ACHN (cell line): ENCODE measurements around the gene ACTN1.
"Not testable (repeated sequence)": the region's sequence is repeated elsewhere in the genome, so short reads cannot be mapped to it uniquely, and the experiment has no call there.

ENCODE experiments used
- DNase-seq: peaks from one replicate; pipeline ENCODE4 v3.0.0-alpha.2; 2015
- in situ Hi-C: cut with HindIII; loops from 2 replicates; pipeline ENCODE4 v1.10.0; 2017; ENCODE audit warnings: low sequenced_read_pairs, low pct_ligation_motif_present, low pct_unique_long_range_greater_than_20kb

ACTN1 gene

DNA sequence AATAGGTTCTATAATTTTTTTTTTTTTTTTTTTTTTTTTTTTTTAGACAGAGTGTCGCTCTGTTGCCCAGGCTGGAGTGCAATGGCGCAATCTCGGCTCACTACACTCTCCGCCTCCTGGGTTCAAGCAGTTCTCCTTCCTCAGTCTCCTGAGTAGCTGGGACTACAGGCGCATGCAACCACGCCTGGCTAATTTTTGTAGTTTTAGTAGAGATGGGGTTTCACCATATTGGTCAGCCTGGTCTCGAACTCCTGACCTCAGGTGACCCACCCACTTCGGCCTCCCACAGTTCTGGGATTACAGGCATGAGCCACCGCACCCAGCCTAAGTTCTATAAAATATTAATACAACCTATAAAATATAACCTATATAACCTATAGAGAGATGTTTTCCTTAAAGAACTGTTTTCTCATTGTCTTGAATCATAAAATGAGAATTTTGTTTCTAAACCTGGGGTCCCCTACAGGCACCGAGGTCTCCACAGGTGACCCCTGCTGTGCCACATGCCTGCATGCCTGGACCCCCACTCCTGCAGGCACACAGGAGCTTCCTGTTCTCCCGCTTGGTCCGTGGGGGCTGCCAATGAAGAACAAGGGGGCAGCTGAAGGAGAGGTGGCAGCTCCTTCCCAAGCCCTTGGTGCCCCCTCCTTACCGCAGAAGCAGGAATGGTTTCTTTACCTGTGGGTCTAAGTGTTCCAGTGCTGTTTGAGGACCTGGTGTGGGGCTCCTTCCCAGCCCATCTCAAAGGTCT lies 115.3 kb downstream of the ACTN1 start:
- in situ Hi-C loops, result no loop called here
- no peak for DNase-seq

DNA sequence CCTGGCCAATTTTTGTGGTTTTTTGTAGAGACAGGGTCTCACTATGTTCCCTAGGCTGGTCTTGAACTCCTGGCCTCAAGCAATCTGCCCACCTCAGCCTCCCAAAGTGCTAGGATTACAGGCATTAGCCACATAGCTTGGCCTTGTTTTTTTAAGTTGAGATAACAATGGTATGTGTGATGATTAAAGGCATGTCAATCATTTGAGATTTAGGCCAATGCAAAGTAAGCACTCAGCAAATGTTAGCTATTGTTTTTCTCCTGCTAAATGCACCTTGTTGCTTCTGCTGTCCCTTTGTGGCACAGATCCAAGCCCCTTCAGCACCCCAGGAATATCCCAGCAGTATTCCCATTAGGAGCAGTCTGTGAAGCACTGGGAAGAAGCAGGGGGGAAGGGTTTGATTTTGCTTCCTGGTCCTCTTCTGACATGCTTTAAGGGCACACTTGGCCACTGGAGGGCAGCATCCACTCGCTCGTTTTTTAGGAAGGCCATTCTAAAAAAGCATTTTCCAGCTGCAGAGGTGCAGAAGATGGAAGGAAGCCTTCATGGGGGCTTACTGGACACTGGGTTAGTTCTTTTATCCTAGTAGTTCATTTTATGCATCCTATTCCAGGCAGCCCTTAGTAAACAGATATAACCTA lies 116.0 kb downstream of the ACTN1 start:
- in situ Hi-C loops, result no loop called here

DNA sequence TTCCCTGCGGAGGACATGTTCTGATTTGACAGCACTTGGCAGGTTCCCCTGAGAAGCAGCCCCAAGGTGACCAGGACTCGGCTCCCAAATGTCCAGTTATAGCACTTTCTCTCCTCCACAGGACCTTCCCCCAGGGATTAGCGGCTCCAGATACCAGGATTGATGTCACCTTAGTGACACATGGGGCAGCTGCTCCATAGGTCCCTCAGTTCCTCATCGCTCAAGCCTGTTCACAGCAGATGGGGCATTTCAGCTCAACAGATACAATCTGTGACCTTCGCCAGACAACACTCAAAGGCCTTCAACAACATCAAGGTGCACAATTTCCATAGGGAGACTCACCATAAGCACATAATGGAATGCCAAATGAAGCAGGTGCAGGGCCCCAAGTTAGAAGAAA lies 118.3 kb downstream of the ACTN1 start:
- in situ Hi-C loops, result no loop called here
- no peak for DNase-seq

More for the DNA sequence above, 116.0 kb downstream of the ACTN1 start:
- peak; percentile 83 for DNase-seq

DNA sequence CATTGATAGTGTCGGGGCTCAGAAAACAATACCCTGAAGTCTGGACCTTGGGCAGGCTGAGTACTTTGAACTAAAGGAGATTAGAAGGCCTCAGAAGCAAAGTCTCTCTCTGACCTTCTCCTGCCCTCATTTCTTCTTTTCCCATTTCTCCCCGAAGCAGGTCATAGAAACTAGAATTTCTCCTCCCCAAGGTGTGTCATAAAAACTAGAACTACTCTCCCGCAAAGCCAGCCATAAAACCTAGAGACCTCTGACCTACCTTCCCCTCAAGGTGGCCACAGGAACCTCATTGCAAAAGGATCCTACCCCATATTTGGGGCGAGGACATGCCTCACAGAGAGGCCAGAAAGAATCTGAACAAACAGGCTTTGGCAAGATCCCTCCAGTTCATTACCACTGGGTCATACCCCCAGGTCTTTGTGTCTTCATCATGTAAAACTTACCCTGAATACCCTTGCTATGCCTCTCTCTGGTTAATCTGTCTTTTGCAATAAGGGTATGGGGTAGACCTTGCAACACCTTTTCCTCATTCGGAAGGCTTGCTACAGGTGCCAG lies 121.5 kb downstream of the ACTN1 start:
- no peak for DNase-seq
- in situ Hi-C loops, result no loop called here

DNA sequence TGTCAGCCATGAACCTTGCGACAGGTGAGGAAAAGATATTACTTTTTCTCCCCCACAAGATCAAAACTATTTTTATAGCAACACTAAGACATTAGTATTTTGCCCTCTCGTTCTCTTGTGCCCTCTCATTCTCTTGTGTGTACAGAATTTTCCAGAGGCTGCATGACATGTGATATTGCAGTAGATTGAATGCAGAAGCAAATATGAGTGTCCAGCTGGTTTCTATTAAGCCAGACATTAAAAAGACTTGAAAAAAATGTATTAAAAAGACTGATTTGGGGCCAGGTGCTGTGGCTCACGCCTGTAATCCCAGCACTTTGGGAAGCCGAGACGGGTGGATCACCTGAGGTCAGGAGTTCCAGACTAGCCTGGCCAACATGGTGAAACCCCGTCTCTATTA lies 122.5 kb downstream of the ACTN1 start:
- no peak for DNase-seq
- in situ Hi-C loops, result no loop called here

- no peak for DNase-seq
- in situ Hi-C loops, result no loop called here
Measured at GRCh38 chr14:68854421-68854820, 124.7 kb downstream of the ACTN1 start.

GRCh38 chr14:68853749-68854148 lies 125.4 kb downstream of the ACTN1 start:
- DNase-seq, result no peak
- in situ Hi-C loops, result no loop called here

DNA sequence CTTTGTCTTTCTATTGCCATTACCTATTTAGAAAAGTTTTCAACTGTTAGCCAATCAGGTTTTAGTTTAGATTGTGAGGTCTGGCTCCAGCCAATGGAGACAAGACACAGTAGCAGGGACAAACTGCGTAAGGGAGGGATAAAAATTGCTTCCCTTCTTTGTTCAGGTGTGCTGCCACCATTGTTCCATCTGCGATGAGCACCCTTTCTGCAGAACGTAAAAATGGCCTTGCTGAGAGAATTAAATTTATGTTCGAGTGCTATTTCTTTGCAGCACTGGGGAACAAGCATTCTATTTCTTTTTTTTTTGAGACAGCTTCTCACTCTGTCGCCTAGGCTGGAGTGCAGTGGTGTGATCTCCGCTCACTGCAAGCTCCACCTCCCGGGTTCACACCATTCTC lies 126.6 kb downstream of the ACTN1 start:
- DNase-seq, in situ Hi-C loops: not testable (repeated sequence)

DNA sequence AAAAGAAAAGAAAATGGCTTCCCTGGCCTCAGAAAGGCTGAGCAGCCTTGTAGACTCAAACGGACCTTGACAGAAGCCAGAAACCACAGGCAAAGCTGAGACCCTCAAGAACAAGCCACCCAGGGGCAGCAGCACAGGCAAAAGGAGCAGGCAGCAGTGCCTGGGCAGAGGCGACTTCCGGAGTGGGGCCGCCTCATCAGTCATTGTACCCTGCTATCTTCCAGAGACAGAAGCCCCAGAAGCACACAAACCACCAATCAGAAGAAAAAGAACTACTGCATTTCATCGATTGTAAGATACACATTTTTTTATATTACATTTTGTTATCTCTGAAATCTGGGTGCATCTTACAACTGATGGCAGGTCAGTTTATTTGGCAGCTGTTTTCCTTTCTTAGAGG lies 128.0 kb downstream of the ACTN1 start:
- no peak for DNase-seq
- in situ Hi-C loops, result no loop called here

- in situ Hi-C loops, result no loop called here
- DNase-seq, result no peak
Measured at GRCh38 chr14:68849416-68849815, 129.7 kb downstream of the ACTN1 start.

DNA sequence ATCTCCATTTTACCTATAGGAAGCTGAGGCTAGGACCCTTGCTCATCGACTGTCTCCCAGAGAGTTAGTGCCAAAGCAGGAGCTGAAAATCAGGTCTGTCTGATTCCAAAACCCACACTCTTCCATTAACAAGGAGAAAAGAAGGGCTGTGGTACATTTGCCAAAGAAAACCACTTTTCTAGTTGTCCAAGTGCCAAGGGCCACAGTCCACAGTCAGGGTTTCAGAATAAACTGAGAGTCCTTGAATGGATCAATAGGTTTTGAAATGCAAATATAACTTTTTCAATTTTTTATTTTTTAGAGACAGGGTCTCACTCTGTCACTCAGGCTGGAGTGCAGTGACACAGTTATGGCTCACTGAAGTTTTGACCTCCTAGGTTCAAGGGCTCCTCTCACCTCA lies 130.8 kb downstream of the ACTN1 start:
- DNase-seq, result no peak
- in situ Hi-C loops, result no loop called here

- in situ Hi-C loops, result not testable (repeated sequence)
Measured at GRCh38 chr14:68847640-68848039, 131.5 kb downstream of the ACTN1 start.

GRCh38 chr14:68846466-68846865 lies 132.6 kb downstream of the ACTN1 start:
- in situ Hi-C loops, result no loop called here

More at GRCh38 chr14:68847640-68848039, 131.5 kb downstream of the ACTN1 start:
- not testable (repeated sequence) for DNase-seq

DNA sequence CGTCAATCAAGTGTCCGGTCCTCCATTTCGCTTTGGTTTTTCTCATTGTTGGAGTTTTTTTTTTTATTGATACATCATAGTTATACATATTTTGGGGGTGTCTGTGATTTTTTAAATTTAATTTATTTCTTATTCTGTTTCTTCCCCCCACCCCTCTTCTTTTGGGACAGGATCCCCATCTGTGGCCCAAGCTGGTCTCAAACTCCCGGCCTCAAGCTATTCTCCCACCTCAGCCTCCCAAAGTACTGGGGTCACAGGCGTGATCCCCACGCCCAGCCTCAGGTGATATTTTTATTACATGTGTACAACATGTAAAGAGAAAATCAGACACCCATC lies 134.9 kb downstream of the ACTN1 start:
- DNase-seq, result no peak
- in situ Hi-C loops, result no loop called here

More at GRCh38 chr14:68846466-68846865, 132.6 kb downstream of the ACTN1 start:
- peak; percentile 77 for DNase-seq

DNA sequence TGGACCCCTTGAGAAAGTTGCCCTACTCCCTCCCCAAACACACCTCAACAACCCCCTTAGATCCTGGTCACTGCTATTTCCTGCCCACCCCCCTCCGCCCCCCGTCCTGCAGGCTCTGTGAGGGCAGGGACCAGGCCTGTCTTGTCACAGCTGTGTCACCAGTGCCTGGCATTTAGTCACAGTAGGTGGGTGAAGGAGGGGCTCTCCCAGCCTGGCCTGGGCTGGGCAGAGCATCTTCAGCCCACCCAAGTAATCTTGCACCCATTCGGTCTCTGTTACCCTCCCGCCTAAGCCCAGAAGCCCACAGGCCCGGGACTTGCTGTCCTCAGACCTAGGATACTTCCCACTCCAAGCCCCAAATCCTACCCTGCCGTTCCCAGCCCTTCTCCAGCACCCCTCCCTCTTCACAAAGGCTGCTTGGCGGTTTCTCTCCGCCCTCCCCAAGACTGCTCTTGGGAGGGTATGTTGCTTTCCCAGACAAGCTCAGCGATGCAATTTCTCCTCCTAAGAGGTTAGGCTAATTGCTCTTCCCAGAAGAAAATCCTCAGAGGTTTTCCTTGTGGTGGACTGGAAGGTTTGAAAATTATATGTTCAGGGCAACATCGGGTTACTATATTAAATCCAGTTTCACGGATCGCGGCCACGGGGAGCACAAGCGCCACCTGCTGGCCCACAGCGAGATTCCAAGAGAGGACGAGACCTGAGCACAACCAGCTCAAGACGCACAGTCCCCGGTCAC lies 135.5 kb downstream of the ACTN1 start:
- in situ Hi-C loops, result no loop called here
- peak; percentile 69 for DNase-seq

DNA sequence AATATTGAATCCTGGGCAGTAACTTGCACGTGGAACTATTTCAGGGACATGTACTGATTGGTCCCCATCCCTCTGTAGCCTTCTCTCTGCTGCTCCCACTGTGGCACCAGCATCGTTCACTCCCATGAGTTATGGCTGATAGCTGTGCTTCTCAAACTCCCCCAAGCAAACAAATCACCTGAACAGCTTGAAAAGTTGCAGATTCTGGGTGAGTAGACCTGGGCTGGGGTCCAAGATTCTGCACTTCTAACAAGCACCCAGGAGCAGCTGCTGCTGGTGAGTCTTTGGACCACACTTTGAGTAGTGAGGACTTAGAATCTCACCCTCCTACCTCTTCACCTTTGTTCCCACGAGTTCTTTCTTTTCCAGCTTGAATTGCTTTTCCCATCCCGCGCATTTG lies 136.8 kb downstream of the ACTN1 start:
- no peak for DNase-seq
- in situ Hi-C loops, result no loop called here

- in situ Hi-C loops, result no loop called here
- DNase-seq, result no peak
Measured at GRCh38 chr14:68841016-68841809, 137.9 kb downstream of the ACTN1 start.

GRCh38 chr14:68840454-68840853 lies 138.6 kb downstream of the ACTN1 start:
- DNase-seq, result no peak
- in situ Hi-C loops, result no loop called here

- DNase-seq, result no peak
- in situ Hi-C loops, result no loop called here
Measured at GRCh38 chr14:68836082-68836481, 143.0 kb downstream of the ACTN1 start.
